Stimulated activated CD8-positive, alpha-beta memory T cell treated with anti-CD3 and anti-CD28 coated beads, Interleukin-15, amount 100 ng/mL, for 24 hours (primary cell): ENCODE measurements around the gene GAK.
"Not testable (repeated sequence)": the region's sequence is repeated elsewhere in the genome, so short reads cannot be mapped to it uniquely, and the experiment has no call there.

Experiments used
- DNase-seq: peaks from one replicate; pipeline ENCODE4 v3.0.0-alpha.2; 2020; ENCODE audit warnings: low read depth

GAK gene

DNA sequence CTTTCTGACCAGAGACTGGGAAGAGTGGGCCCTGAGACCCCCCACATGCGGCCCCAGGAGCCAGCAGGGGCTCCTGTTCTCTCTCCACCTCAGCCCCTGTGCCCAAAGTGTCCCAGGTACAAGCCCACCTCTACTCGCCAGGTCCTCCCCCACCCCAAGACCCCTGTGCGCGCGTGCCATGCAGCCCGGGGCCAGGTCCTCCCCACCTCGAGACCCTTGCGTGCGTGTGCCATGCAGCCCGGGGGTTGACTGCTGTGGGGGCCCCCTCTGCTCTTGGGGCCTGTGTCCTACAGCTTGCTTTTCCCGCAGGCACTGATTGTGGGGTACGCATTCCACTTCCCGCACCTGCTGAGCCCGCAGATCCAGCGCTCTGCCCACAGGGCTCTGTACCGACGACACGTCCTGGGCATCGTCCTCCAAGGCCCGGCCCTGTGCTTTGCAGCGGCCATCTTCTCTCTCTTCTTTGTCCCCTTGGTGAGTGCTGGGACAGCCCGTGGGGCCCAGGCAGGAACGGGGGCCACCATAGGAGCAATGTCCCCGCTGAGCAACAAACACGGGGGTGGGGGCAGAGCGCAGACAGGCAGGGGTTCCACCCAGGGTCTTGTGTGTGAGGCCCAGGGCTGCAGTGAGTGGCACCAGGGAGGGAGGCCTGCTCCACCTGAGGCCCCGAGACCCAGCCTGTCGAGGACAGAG, 20.9 kb upstream of the GAK start:
- DNase-seq, result no peak

DNA sequence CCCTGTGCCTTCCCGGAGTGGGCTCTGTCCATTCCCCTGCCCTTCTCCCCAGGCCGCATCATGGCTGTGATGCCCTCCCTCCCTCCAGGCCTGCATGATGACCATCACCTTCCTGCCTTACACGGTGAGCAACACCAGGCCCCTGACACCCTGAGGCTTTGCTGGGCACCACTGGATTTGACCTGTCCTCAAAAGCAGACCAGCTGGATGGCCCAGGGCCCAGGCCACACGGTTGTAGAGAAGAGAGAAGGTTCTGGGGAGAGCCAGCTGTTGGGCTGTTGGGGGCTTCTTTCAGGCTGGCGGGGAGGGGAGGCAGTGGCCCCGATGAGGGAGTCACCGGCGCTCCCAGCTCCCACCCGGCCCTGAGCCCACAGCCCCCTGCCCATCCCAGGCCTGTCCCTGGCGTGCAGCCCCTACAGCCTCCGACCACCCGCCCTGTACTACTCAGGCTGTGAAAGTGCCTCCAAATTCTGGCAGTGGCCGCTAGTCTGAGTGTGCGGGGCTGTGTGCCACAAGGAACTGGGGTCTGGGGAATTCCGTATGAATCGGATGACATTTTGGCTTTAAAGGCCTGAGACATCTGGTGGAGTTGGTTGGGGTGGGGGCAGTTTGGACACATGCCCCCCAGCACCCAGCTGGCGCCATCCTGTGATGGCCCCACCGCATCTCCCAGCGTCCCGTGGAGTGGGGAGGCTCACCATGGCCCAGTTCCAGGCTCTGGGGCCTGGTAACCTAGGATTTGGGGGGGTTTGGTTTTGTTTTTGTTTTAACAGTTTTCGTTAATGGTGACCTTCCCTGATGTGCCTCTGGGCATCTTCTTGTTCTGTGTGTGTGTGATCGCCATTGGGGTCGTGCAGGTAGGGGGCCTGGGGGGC, 19.7 kb upstream of the GAK start:
- no peak for DNase-seq

DNA sequence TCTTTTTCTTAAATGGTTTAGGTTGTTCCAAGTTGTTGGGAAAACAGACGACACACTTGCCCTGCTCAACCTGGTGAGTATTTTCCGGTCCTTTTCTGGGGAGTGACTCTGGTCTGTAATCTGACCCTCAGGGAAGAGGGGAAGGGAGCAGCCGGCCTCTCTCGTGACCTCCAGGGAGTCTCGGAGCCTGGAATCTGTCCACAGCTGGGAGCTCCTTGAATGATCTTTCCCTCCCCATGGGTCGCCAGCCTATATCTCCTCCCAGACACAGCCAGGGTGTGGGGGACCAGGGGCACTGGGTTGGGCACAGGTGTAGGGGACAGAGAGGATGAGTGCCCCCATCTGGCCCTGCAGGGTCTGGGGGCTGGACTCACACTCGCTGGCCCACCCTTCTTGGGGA, 19.1 kb upstream of the GAK start:
- DNase-seq, result no peak

DNA sequence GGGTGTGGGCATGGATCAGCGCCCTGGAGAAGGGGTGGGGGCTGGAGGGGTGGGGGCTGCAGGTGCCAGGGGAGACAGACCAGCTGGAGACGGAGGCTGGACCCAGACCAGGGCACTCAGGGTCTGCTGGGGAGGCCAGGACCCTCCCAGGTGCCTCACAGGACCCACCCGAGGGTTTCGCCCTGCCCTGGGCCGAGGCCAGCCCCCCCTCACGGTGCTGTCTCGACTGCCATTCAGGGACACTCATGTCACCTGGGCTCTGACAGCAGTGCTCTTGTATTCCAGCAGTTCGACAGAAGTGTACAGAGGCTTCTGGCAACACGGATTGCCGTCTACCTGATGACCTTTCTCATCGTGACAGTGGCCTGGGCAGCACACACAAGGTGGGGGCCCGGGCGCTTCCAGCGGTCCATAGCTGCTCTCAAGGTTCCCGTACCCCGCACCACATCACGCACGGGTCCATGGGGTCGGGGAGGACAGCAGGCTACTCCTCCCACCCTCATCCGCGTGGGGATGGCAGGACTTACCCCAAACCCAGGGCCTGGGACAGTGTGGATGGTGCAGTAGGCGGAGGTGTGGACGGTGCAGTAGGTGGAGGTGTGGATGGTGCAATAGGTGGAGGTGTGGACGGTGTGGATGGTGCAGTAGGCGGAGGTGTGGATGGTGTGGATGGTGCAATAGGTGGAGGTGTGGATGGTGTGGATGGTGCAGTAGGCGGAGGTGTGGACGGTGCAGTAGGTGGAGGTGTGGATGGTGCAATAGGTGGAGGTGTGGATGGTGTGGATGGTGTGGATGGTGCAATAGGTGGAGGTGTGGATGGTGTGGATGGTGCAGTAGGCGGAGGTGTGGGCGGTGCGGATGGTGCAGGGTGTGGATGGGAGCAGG, 18.3 kb upstream of the GAK start:
- no peak for DNase-seq

DNA sequence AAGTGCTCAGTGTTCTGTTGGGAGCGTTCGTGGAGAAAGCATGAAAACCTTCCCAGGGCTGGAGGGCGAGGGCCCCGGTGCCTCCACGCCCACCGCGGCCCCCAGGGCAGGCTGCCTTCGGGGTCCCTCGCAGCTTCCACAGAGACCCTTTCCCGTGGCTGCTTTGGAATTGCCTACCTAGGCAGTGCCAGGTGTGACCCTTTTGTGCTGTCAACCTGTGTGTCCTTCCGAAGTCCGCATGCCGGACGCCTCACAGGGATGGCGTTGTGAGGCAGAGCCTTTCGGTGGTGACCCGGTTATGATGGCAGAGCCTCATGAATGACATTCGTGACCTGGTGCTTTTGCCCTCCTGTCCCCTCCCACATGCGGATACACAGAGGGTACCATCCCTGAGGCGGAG, 17.5 kb upstream of the GAK start:
- no peak for DNase-seq

DNA sequence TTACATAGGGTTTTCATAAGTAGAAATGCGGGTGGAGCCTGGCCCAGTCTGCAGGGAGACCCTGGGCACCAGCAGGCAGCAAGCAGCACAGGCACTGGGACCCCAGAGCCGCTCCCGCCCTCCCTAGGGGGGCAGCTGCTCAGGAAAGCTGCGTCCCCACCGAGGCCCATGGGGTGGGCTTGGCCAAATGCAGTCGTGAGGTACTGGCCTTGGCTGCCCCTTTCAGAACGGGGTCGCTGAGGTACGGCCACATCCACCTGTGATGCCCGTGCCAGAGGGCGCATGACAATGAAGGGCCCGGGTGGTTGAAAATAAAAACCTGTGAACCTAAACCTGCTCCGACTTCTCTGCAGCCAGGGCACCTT, 16.8 kb upstream of the GAK start:
- DNase-seq, result no peak

DNA sequence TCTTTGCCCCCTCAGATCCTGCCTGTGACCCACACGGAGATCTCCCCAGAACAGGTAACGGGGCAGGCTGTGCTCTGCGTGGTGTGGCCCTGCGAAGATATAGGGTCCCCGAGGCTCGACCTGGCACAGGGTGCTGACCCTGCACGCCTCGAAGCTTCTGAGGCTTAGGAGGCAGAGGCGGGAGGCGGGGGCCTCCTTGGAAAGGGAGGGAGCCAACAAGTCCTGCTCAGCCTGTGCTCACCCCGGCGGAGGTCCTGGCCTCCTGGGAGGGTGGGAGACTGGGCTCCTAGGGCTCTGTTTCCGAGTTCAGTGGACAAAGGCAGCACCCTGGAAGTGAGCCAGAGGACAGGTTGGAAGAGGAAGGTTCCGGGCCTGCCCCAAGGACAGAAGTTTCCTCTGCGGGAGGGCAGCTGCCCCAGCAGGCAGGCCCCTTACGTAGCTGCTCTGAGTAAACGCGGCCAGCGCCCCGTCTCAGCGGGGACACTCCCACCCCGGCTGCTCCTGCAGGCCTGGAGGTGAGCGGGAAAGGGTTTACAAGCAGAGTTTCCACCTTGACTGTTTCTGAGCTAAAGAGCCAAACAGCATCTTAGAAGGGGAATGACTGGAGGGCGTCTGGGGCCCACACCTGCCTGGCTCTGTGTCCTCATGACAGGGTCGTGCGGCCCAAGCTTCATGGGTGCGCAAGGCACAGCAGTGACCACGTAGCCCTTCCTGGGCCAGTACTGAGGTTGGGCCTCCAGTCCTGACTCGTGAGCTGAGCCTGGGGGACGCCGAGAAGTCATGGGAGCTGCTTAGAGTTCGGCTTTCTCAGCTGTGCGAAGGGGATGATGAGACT, 16.2 kb upstream of the GAK start:
- DNase-seq, result no peak

DNA sequence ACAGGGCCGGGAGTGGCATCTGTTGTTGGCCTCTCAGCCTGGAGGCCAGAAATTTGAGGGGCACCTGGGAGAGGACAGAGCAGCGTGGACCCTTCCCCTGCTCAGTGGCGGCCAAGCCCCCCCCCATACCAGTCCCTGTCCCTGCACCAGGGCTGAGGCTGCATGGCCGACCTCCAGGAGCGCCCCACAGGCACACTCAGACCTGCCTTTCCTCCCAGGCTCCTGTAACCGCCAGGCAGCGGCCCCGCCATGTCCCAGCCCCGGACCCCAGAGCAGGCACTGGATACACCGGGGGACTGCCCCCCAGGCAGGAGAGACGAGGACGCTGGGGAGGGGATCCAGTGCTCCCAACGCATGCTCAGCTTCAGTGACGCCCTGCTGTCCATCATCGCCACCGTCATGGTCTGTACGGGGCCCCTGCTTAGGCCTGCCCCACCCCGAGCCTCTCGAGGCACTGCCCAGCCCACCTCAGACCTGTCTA, 15.4 kb upstream of the GAK start:
- DNase-seq, result no peak

DNA sequence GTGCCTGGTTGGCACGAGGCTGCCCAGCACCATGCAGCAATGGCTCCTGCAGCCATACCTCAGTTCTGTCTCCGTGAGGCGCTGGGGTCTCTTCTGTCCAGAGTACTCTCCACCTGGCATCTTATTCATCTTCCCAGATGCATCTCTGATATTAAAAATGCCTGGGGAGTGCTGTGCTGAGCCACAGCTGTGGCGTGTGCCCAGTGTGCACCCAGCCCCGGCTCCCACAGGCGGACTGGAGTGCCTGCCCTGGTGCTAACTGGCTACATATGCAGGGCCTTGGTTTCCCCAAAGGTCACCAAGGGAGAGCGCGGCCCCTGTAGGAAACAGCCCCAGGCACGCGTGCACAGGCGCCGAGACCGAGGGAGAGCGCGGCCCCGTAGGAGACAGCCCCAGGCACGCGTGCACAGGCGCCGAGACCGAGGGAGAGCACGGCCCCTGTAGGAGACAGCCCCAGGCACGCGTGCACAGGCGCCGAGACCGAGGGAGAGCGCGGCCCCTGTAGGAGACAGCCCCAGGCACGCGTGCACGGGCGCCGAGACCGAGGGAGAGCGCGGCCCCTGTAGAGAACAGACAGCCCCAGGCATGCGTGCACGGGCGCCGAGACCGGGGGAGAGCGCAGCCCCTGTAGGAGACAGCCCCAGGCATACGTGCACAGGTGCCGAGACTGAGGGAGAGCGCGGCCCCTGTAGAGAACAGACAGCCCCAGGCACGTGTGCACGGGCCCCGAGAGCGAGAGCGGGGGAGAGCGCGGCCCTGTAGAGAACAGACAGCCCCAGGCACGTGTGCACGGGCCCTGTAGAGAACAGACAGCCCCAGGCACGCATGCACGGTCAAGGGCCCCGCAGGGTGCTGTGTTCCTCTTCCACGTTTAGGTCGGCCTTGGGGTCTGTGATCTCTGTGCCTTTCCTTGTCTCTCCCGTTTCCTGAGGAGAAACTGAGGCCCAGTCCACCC, 14.7 kb upstream of the GAK start:
- no peak for DNase-seq

DNA sequence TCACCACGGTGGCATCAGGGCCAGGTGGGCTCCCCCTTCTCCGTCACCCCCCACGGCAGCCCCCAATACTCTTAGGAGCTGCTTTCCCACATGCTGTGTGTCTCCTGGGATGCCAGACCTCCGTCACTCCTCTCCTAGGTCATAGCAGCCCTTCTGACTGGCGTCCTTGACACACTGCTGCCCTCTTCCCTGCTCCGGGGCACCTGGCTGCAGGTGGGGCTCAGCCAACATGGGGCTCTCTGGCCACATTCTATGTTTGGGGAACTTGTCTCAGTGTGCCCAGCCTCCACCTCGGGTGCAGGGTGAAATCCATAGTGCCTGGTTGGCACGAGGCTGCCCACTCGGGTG, 14.0 kb upstream of the GAK start:
- DNase-seq, result no peak

DNA sequence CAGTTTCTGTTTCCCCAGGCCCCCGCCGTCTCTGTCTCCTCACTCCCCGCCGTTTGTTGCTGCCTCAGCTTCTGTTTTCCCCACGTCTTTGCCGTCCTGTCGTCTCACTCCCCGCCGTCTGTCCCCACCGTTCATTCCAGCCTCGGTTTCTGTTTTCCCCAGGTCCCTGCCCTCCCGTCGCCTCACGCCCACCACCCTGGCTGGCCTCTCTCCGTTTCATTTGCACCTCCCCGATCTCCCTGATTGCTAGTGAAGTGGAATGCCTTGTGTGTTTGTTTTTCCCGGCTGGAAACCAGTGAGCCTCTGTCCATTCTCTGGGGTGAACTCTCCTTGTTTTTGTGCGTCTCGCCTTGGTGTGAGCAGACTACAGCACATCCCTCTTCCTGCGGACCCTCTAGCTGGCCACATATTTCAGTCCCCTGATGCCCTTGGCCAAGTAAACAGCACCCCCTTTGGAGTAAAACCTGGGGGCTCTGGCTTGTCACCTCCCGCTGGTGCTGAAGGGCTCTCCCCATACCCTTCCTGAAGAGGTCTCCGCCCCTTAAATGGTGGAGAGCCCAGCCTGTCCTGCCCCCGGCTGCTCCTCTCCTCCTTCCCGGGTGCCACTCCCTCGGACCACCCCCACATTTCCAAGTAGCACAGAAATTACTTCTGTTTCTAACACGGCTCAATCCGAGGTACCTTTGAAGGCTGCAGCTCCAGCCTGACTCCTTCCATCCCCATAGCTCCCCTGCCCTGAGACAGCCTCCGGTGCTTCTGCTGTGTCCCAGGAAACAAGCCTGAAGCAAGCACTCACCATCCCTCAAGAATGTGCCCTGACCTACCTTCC, 13.4 kb upstream of the GAK start:
- no peak for DNase-seq

DNA sequence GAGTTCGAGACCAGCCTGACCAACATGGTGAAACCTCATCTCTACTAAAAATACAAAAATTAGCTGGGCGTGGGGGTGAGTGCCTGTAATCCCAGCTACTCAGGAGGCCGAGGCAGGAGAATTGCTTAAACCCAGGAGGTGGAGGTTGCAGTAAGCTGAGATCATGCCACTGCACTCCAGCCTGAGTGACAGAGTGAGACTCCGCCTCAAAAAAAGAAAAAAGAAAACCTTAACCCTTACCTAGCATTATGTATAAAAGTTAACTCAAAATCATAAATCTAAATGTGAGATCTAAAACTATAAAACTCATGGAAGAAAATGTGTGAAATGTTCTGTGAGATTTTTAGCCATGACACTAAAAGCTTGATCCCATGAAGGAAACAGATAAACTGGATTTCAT, 7.4 kb upstream of the GAK start:
- DNase-seq, result not testable (repeated sequence)

DNA sequence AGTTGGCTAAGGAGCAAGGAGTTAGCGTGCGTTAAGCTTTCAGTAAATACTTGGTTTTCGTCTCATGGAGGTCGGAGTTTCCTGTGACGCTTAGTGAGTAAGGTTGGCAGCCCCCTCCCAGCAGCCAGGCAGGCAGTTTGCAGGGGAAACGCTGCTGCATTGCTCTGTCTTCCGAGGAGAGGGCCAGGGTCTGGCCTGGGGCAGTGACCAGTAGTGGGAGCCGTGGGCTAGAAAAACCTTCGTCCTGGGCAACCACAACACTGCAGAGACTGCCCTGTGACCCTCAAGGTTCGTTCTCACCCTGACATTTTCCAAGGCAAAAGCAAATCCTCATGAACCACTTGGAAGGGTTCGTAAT, 576 bp upstream of the GAK start:
- DNase-seq, result no peak

DNA sequence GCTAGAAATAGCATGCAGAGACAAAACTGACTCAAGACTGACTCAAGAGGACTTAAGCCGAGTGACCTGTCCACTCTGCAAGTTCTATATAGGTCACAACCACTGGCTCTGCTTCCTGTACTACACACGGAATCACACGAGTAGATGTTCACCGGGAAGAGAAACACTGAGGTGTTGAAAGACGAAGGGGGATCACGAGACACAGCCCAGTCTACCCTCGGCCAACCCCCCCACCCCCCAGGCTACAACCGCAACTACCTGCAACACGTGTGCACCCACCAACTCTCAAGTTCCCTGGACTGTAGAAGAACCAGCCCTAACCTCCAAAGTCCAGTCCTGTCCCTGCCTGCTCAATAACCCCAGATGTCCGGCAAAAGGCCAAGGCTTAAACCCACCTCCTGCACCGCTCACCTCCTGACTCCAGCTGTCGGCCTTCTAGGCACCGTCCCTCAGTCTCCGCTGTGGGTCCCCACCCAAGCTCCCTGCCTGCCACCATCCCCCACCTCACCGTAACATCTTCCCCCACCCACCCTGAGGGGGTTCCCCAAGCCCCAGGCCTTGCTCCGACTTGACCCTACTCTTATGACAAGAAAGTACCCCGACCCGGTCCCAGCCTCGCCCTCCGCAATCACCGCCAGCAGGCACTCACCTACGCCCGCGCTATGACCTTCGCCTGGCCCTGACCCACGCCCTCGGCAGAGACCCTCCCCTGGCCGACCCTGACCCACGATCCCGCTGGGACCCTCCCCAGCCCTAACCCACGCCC, 739 bp downstream of the GAK start:
- DNase-seq, result no peak

DNA sequence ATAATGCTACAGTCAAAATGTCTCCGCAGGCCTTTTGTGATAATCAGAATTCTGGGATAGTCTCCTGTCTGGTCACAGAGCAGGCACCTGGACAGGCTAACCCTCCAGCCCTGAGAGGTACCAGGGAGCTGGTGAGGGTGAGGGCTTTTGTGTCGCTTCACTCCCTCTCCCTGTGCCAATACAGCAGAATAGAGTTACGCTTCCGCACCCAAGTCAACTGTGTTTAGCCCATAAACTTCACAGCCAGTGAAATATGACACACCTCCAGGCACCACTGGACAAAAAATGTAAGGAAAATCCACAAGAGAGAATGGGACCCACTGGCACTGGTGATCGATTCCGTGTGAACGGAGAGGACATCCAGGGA, 1.3 kb downstream of the GAK start:
- no peak for DNase-seq

DNA sequence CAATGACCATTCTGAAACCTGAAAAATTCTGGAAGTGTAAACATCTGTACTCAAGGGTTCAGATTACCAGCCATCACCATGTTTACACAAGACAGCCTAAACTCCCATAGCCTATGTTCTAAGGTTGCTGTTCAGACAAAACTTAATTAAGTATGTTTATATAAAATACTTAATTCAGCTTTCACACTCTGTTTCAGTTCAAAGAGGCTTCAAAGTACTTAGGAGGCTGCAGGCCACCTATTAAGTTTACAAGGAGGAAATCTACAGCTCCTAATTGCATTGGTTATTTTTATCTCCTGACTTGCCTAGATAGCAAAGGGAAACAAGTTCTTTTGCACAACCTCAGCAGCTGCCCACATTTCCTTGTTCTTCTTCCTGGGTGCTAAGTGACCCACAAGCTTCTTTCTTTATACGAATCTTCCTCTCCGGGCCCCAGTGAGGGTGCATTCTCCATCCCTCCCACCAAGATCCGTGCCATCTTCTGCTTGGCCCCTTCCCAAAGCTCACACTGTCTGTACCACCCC, 2.0 kb downstream of the GAK start:
- DNase-seq, result no peak

DNA sequence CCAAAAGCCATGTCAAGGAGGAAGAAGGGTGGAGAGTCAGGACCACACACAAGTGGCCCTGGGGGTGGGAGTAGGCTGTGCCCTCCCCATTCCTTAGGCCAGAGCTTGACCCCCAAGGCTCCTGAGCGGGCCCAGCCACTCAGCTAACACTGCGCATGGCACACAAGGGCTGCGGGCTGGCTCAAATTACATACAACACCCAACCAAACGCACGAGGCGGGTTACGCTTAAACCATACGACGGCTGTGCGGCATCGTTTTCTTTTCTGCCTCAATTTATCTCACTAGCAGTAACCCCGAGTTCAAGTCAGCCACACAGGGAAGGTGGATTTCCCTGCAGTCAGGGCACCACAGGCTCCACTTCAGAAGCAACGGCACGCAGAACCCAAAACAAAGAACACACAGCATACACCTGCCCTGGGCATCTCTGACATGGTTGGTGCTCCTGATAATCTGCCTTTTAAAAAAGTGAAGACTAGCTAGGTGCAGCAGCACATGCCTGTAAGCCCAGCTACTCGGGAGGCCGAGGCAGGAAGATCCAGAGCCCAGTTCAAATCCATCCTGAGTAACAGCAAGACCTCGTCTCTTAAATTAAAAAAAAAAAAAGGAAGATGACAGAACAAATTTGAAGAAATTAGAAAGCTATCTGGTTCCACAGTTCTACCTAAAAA, 2.9 kb downstream of the GAK start:
- no peak for DNase-seq

DNA sequence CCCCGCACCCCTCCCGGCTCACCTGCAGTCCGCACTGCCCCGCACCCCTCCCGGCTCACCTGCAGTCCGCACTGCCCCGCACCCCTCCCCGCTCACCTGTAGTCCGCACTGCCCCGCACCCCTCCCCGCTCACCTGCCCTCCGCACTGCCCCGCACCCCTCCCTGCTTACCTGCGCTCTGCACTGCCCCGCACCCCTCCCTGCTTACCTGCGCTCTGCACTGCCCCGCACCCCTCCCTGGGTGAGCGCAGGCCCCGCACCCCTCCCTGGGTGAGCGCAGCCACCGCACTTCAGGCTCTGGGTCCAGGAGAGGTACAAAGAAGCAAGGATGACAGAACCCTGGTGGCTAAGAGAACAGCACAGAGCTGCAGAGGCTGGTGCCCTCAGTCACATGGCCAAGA, 4.5 kb downstream of the GAK start:
- DNase-seq, result not testable (repeated sequence)
